ENCODE data around the gene LRRC3C. TPM values are rescaled to one million over a fixed set of nuclear protein-coding genes. Genes with fewer than 3 reads are reported as not detected.
"Not testable (repeated sequence)": the region's sequence is repeated elsewhere in the genome, so short reads cannot be mapped to it uniquely, and the experiment has no call there.

Gene LRRC3C
- total RNA-seq, 2 experiments from 2014 or later = not detected

DNA sequence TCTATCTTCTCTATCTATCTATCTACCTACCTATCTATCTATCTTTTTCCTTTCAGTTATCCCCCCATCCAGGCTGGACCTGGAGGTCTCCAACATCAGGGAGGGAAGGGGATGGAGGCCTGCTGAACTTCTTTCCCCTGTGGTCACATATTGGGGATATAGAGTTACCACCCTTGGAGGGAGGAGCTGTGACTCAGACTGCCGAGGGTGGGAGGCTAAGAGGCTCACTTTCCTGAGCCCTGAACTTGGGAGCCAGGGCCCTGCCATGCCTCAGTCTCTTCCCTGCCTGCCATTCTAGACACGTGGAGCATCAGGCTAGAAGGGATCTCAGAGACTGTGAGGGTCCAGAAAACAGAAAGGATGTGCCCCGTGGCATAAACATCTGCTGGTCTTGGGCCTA lies 8.4 kb downstream of the LRRC3C start:
- Mint-ChIP-seq H3K27me3 (no peaks in the 10 kb centered on the region), H3K9me3 (ENCODE audit: low read depth) (no peaks in the 10 kb centered on the region), H3K27ac (no peak overlapping the region), H3K4me1 (peaks cover 17% of the 10 kb centered on the region), H3K4me3 (no peak overlapping the region), H3K36me3 (ENCODE audit: low read depth) (no peaks in the 10 kb centered on the region)
- ChIA-PET POLR2A (no interaction called here), CTCF (interaction anchor here (0.6 kb wide), 1 partner anchor 414 kb away, joined by 3 read pairs; no protein-coding TSS in a partner anchor)
- intact Hi-C loops (cut with DNase I, micrococcal nuclease) = loop anchor here in 1 of 2 experiments (5.0 kb wide), 1 partner anchor 751 kb away; no protein-coding TSS in a partner anchor
- ATAC-seq (no peak), DNase-seq (no peak)

DNA sequence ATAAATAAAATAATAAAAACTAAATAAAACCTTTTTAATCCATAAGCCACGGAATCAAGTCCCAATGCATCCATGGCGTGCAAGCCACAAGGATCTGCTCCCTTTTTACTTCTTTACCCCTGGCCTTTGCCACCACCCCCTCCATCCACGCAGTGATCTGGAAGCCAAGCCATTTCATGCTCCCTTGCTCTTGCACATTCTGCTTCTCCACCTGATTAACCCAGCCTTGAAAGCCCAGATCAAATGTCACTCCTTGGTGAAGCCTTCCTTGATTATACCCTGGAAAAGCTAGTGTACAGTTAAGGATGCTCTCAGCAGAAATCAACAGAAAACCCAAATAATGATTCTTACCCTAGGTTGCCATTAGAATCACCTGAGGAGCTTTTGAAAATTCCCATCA lies 9.9 kb downstream of the LRRC3C start:
- ATAC-seq (no peak), DNase-seq (no peak)
- H3K9me3 Mint-ChIP-seq (ENCODE audit: low read depth) = no peaks in the 10 kb centered on the region
- no peak overlapping the region for H3K27ac Mint-ChIP-seq
- ChIA-PET CTCF (interaction anchor here (0.5 to 1.3 kb wide), 2 partner anchors 15 to 247 kb away, joined by 3 read pairs; no protein-coding TSS in a partner anchor), POLR2A (no interaction called here)
- no peak overlapping the region for H3K4me3 Mint-ChIP-seq
- peaks cover 18% of the 10 kb centered on the region for H3K4me1 Mint-ChIP-seq
- intact Hi-C loops (cut with DNase I, micrococcal nuclease) = loop anchor here in 1 of 2 experiments (5.0 kb wide), 1 partner anchor 750 kb away; no protein-coding TSS in a partner anchor
- no peaks in the 10 kb centered on the region for H3K36me3 Mint-ChIP-seq (ENCODE audit: low read depth)
- no peaks in the 10 kb centered on the region for H3K27me3 Mint-ChIP-seq

DNA sequence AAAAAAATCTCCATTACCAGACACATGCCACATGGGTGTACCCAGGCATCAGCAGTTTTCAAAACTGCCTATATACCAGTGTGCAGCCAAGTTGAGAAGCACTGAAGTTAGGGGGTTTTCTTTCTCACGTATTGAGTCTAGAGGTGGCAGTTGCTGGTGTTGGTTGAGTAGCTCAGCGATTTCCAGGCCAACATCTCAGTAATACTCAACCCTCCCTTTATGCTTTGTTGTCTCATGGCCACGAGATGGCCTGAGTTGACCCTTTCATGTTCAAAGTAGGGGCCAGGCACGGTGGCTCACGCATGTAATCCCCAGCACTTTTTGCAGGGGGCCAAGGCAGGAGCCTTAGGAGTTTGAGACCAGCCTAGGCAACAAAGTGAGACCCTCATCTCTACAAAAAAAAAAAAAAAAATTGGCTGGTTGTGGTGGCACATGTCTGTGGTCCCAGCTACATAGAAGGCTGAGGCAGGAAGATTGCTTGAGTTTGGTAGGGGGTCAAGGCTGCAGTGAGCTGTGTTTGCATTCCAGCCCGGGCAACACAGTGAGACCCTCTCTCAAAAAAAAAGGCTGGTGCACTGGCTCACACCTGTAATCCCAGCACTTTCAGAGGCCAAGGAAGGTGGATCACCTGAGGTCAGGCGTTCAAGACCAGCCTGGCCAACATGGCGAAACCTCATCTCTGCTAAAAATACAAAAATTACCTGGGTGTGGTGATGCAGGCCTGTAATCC lies 10.8 kb downstream of the LRRC3C start:
- Mint-ChIP-seq H3K27me3 (no peaks in the 10 kb centered on the region), H3K27ac (no peak overlapping the region), H3K4me3 (no peak overlapping the region), H3K9me3 (ENCODE audit: low read depth) (no peaks in the 10 kb centered on the region), H3K36me3 (ENCODE audit: low read depth) (no peaks in the 10 kb centered on the region), H3K4me1 (peaks cover 18% of the 10 kb centered on the region)
- no peak for DNase-seq
- intact Hi-C loops (cut with DNase I, micrococcal nuclease) = loop anchor here in 1 of 2 experiments (5.0 kb wide), 1 partner anchor 749 kb away; no protein-coding TSS in a partner anchor
- ATAC-seq = no peak
- ChIA-PET CTCF (interaction anchor here (0.5 to 1.5 kb wide), 2 partner anchors 10 to 248 kb away, joined by 3 read pairs; no protein-coding TSS in a partner anchor), POLR2A (no interaction called here)

DNA sequence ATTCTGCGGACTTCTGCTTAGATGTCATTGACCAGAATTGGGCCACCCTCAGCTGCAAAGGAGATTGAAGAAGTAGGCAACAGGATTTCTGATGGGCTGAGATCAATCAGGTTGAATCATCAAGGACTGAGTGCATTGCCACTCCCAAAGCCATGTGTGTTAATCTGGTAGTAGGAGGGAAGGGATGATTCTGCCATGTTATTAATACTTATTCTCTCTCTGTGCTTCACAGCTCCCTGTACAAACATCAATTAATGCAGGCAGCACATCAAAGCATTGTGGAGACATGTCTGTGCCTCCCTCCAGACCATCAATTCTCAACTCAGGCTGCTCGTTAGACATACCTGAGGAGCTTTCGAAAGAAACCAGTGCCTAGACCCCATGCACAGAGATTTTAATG lies 11.6 kb downstream of the LRRC3C start:
- CTCF ChIA-PET = interaction anchor here (0.9 to 1.5 kb wide), 3 partner anchors 9 to 54 kb away, joined by 3 to 5 read pairs (median 3); no protein-coding TSS in a partner anchor
- H3K36me3 Mint-ChIP-seq (ENCODE audit: low read depth) = no peaks in the 10 kb centered on the region
- no peak for DNase-seq
- H3K27me3 Mint-ChIP-seq = no peaks in the 10 kb centered on the region
- POLR2A ChIA-PET = interaction anchor here (1.4 kb wide), 1 partner anchor 13 kb away, joined by 4 read pairs; no protein-coding TSS in a partner anchor
- H3K27ac Mint-ChIP-seq = no peak overlapping the region
- peaks cover 18% of the 10 kb centered on the region for H3K4me1 Mint-ChIP-seq
- intact Hi-C loops (cut with DNase I, micrococcal nuclease) = loop anchor here in 1 of 2 experiments (5.0 kb wide), 1 partner anchor 748 kb away; no protein-coding TSS in a partner anchor
- ATAC-seq = no peak
- no peak overlapping the region for H3K4me3 Mint-ChIP-seq
- H3K9me3 Mint-ChIP-seq (ENCODE audit: low read depth) = no peaks in the 10 kb centered on the region

DNA sequence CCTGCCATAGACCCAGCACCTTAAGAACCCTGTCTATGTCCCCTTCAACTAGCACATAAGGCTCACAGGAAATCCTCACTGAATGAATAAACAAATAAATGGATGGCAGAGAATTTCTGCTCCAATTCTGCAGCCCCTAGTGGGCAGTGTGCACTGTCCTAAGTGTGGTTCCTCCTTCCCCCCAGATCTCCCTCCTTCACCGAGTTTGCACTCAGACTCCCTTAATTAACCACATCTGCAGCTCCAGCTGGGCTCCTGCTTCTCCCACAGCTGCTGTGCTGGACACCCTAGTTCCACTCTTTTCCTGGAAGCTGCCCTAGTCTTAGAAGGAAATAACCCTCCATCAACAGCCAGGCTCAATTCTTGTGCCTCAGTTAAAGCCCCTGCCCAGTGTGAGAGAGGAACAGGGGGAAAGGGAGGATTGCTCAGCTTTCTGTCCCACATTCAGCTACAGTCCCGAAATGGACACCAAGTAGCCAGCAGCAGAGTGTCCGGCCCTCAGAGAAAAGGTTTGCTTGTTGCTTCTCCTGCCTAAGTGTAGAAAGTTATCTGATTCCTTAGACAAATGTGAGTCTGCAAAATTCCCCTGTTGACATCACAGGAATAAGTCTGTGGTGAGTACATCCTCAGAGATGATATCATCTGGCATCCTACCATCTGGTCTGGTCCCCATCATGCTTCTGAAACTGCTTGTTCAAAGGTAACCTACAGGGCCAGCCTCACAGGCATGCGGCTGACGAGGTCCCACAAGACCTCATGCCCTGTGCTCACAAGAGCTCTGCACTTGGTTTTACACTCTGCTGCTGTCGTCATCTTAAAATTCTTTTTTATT lies 12.3 kb downstream of the LRRC3C start:
- H3K4me1 Mint-ChIP-seq = peaks cover 18% of the 10 kb centered on the region
- ATAC-seq (peak; percentile 99), DNase-seq (peak; percentile 76)
- intact Hi-C loops (cut with DNase I, micrococcal nuclease) = loop anchor here in 1 of 2 experiments (5.0 kb wide), 1 partner anchor 747 kb away; no protein-coding TSS in a partner anchor
- POLR2A ChIA-PET = interaction anchor here (0.6 to 1.4 kb wide), 4 partner anchors 9 to 1088 kb away, joined by 3 to 6 read pairs (median 4); partner anchors contain the start of gene PSMD3
- no peaks in the 10 kb centered on the region for H3K27me3 Mint-ChIP-seq
- no peaks in the 10 kb centered on the region for H3K36me3 Mint-ChIP-seq (ENCODE audit: low read depth)
- H3K9me3 Mint-ChIP-seq (ENCODE audit: low read depth) = no peaks in the 10 kb centered on the region
- H3K27ac Mint-ChIP-seq = peak overlapping the region; percentile 79
- CTCF ChIA-PET = interaction anchor here (0.9 to 1.5 kb wide), 4 partner anchors 8 to 88 kb away, joined by 3 to 5 read pairs (median 4); no protein-coding TSS in a partner anchor
- no peak overlapping the region for H3K4me3 Mint-ChIP-seq

DNA sequence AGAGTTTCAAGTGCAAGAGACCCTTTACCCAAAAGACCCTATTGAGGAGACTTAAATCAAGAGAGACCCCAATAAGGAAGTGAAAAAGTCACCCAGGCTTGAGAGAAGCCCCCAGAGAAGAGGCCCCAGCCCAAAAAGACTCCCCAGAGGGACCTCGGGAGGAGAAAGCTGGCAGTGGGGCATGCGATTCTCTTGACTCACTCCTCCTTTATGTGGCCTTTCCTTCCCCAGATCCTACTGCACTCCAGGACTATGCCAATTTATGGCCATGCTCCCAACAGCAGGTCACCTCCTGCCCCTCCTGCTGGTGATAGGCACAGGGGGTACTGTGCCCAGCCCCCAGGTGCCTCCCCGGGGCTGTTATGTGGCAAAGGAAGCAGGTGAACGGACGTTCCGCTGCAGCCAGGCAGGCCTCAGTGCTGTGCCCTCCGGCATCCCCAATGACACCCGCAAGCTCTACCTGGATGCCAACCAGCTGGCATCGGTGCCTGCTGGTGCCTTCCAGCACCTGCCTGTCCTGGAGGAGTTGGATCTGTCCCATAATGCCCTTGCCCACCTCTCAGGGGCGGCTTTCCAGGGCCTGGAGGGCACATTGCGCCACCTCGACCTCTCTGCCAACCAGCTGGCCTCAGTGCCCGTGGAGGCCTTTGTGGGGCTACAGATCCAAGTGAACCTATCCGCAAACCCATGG lies 16.3 kb downstream of the LRRC3C start:
- DNase-seq (no peak), ATAC-seq (no peak)
- CTCF ChIA-PET = interaction anchor here (0.6 kb wide), 1 partner anchor 289 kb away, joined by 3 read pairs; no protein-coding TSS in a partner anchor
- peaks cover 26% of the 10 kb centered on the region for H3K4me1 Mint-ChIP-seq
- intact Hi-C loops (cut with DNase I, micrococcal nuclease) = no loop called here
- no peaks in the 10 kb centered on the region for H3K9me3 Mint-ChIP-seq (ENCODE audit: low read depth)
- POLR2A ChIA-PET = no interaction called here
- H3K36me3 Mint-ChIP-seq (ENCODE audit: low read depth) = no peaks in the 10 kb centered on the region
- no peaks in the 10 kb centered on the region for H3K27me3 Mint-ChIP-seq
- H3K4me3 Mint-ChIP-seq = no peak overlapping the region
- H3K27ac Mint-ChIP-seq = no peak overlapping the region

DNA sequence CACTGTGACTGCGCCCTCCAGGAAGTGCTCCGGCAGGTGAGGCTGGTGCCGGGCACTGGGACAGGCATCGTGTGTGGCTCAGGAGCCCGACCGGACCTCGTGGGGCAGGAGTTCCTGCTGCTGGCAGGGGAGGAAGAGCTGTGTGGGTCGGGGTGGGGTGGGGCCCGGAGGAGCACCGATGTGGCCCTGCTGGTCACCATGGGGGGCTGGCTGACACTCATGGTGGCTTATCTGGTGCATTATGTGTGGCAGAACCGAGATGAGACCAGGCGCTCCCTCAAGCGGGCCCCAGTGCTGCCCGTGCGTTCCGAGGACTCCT lies 16.8 kb downstream of the LRRC3C start:
- CTCF ChIA-PET = no interaction called here

DNA sequence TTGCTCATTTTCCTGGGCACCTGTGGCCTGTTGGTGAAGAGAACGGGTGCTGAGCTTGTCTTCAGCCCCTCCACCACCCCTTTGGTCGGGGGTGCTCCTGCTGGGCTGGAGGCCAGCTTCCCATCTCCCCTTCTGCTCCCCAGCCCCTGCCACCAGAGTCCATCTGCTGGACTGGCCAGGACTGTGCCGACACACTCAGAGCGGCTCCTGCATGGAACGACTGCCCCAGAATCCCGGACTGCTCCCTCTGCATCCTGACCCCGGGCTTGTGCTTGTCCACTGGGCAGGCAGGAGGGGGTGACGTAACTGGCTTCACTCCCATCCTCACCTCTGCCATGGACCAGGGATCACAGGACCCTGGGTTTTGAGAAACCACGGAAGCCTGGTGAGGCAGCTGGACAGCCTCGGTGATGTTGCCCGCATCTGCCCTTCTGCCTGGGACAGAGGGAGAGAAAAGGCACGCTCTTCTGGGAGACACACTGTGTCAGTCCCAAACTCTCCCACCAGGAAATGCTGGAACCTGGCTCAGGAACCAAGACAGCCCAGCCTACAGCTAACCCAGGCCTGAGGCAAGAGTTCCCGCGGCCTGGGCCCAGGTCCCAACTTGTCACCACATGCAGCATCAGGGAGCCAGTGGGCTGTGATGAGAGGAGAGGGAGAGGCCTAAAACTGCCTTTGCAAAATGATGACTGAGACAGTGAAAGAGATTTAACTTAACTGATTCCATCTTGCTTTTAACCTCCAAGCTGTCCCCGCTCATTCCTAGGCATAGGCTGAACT lies 19.2 kb downstream of the LRRC3C start:
- ChIA-PET CTCF (interaction anchor here (0.6 to 1.2 kb wide), 3 partner anchors 12 to 38 kb away, joined by 3 to 4 read pairs (median 3); no protein-coding TSS in a partner anchor), POLR2A (no interaction called here)
- H3K27me3 Mint-ChIP-seq = no peaks in the 10 kb centered on the region
- H3K36me3 Mint-ChIP-seq (ENCODE audit: low read depth) = no peaks in the 10 kb centered on the region
- intact Hi-C loops (cut with DNase I, micrococcal nuclease) = no loop called here
- no peaks in the 10 kb centered on the region for H3K9me3 Mint-ChIP-seq (ENCODE audit: low read depth)
- H3K4me1 Mint-ChIP-seq = peaks cover 11% of the 10 kb centered on the region
- H3K27ac Mint-ChIP-seq = no peak overlapping the region
- DNase-seq (no peak), ATAC-seq (no peak)
- no peak overlapping the region for H3K4me3 Mint-ChIP-seq

More for the DNA sequence above, 16.8 kb downstream of the LRRC3C start:
- Mint-ChIP-seq H3K36me3 (ENCODE audit: low read depth) (no peaks in the 10 kb centered on the region), H3K4me1 (peaks cover 24% of the 10 kb centered on the region), H3K27me3 (no peaks in the 10 kb centered on the region), H3K27ac (no peak overlapping the region), H3K9me3 (ENCODE audit: low read depth) (no peaks in the 10 kb centered on the region), H3K4me3 (no peak overlapping the region)
- intact Hi-C loops (cut with DNase I, micrococcal nuclease) = no loop called here
- DNase-seq = no peak
- no peak for ATAC-seq
- POLR2A ChIA-PET = no interaction called here

DNA sequence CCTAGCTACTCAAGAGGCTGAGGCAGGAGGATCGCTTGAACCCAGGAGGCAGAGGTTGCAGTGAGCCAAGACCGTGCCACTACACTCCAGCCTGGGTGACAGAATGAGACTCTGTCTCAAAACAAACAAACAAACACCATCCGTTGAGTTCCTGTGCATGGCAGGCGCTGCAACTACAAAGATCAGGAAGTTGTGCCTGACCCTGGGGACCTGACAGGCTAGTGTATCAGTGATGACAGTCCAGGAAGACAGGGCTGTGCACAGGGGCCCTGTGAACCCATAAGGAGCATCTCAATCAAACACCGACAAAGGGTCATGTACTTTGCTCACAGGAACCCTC lies 20.9 kb downstream of the LRRC3C start:
- intact Hi-C loops (cut with DNase I, micrococcal nuclease); ATAC-seq; H3K27me3 Mint-ChIP-seq; H3K4me3 Mint-ChIP-seq; DNase-seq; H3K27ac Mint-ChIP-seq; H3K9me3 Mint-ChIP-seq (ENCODE audit: low read depth); H3K36me3 Mint-ChIP-seq (ENCODE audit: low read depth): not testable (repeated sequence)
- CTCF ChIA-PET = interaction anchor here (1.2 kb wide), 1 partner anchor 9 kb away, joined by 3 read pairs; no protein-coding TSS in a partner anchor
- H3K4me1 Mint-ChIP-seq = peaks cover 13% of the 10 kb centered on the region
- POLR2A ChIA-PET = interaction anchor here (0.6 kb wide), 1 partner anchor 8 kb away, joined by 3 read pairs; no protein-coding TSS in a partner anchor

DNA sequence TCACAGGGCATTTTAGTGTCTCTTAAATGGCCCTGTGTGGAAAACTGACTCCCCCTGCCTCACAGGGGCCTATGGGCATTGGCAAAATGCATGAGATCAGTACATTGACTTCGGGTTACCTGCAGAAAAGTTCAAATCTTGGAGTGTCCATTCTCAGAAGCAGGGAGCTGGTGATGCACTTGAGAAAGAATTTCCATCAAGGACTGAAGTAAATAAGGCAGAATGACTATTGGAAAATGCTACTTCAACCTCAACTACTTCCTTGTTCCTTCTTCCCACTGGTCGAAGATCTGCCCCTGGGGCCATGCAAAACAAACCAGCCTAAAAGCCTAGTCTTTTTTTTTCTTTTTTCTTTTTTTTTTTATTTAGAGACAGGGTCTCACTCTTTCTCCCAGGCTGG lies 21.5 kb downstream of the LRRC3C start:
- Mint-ChIP-seq H3K27me3 (no peaks in the 10 kb centered on the region), H3K9me3 (ENCODE audit: low read depth) (no peaks in the 10 kb centered on the region), H3K27ac (no peak overlapping the region), H3K4me3 (no peak overlapping the region), H3K4me1 (peaks cover 16% of the 10 kb centered on the region), H3K36me3 (ENCODE audit: low read depth) (no peaks in the 10 kb centered on the region)
- ChIA-PET POLR2A (no interaction called here), CTCF (no interaction called here)
- ATAC-seq = no peak
- intact Hi-C loops (cut with DNase I, micrococcal nuclease) = no loop called here
- DNase-seq = no peak

Data from activated CD4-positive, alpha-beta T cell treated with anti-CD3 and anti-CD28 coated beads for 36 hours (primary cell).